AG04450 (cell line): ENCODE measurements around the gene SFRP5. TPM values are rescaled to one million over a fixed set of nuclear protein-coding genes. Genes with fewer than 3 reads are reported as not detected.

Experiments used
- CTCF ChIA-PET: fragments of 300-600, 350-600 bp; formaldehyde crosslinking; extraction: SDS; loops from one replicate; lab custom pipeline; 2022; ENCODE audit warnings: antibody characterized with exemption, inconsistent platforms; lab: Charles Lee
- POLR2A ChIA-PET: fragments of 350-600 bp; formaldehyde crosslinking; extraction: SDS; loops from one replicate; lab custom pipeline; 2021; ENCODE audit warnings: antibody characterized with exemption, inconsistent platforms; lab: Yijun Ruan, JAX
- DNase-seq: peaks from one replicate; pipeline ENCODE4 v3.0.0-alpha.2; 2011; ENCODE audit warnings: low read depth, low spot score
- H3K27ac ChIP-seq: one replicate; pipeline ENCODE4 v1.5.1; 2012; ENCODE audit warnings: low read depth, low read length, control low read depth
- H3K27me3 ChIP-seq: one replicate; pipeline ENCODE4 v1.6.0; 2012; ENCODE audit warnings: low read length; ENCODE audit not compliant: control insufficient read depth, insufficient read depth
- H3K4me3 ChIP-seq: 2 replicates; pipeline ENCODE4 v1.5.1; 2011; ENCODE audit warnings: mild to moderate bottlenecking, low read depth, low read length, control low read depth
- H3K9me3 ChIP-seq: 2 replicates; pipeline ENCODE4 v1.5.1; 2012; ENCODE audit warnings: low read length; ENCODE audit not compliant: control insufficient read depth, insufficient read depth
- polyA plus RNA-seq: library from polyadenylated mRNA; depleted of rRNA; stranded (reverse); fragments of >200 nt; gene quantifications from 2 replicates; pipeline ENCODE4 v1.2.3, GENCODE V29; 2011
- TF ChIP-seq, protein P1 (sequence below): IDR thresholded peaks from 2 replicates; pipeline ENCODE4 v1.5.1; 2011; ENCODE audit warnings: low read depth, low read length, control low read depth, inconsistent platforms

The SFRP5 gene
- polyA plus RNA-seq, 1 experiment = not detected

DNA sequence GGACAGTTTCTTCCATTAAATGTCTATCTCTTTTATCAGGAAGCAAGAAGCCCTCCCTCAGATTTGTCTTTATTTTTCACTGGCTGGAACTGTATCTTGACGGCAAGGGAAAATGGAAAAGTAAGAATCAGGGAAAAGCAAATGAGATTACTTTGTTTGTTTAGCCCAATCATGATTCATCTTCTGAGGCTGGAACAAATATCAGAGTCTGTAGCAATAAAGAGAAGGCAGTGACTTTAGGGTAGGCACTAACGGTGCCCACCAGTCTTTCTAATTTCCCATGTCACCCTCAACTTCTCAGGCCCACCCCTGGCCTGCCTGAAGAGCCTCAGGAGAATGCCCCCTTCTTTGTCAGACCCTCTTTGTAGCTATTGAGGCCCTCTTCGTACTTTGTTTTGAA, 41.5 kb upstream of the SFRP5 start:
- ChIA-PET POLR2A (no interaction called here), CTCF (no interaction called here)
- DNase-seq = no peak
- Histone ChIP-seq H3K27ac (no peak overlapping the region), H3K9me3 (no peaks in the 10 kb centered on the region), H3K27me3 (peaks cover 18% of the 10 kb centered on the region), H3K4me3 (no peak overlapping the region)
- TF ChIP-seq, protein P1, sequence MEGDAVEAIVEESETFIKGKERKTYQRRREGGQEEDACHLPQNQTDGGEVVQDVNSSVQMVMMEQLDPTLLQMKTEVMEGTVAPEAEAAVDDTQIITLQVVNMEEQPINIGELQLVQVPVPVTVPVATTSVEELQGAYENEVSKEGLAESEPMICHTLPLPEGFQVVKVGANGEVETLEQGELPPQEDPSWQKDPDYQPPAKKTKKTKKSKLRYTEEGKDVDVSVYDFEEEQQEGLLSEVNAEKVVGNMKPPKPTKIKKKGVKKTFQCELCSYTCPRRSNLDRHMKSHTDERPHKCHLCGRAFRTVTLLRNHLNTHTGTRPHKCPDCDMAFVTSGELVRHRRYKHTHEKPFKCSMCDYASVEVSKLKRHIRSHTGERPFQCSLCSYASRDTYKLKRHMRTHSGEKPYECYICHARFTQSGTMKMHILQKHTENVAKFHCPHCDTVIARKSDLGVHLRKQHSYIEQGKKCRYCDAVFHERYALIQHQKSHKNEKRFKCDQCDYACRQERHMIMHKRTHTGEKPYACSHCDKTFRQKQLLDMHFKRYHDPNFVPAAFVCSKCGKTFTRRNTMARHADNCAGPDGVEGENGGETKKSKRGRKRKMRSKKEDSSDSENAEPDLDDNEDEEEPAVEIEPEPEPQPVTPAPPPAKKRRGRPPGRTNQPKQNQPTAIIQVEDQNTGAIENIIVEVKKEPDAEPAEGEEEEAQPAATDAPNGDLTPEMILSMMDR = no peak

DNA sequence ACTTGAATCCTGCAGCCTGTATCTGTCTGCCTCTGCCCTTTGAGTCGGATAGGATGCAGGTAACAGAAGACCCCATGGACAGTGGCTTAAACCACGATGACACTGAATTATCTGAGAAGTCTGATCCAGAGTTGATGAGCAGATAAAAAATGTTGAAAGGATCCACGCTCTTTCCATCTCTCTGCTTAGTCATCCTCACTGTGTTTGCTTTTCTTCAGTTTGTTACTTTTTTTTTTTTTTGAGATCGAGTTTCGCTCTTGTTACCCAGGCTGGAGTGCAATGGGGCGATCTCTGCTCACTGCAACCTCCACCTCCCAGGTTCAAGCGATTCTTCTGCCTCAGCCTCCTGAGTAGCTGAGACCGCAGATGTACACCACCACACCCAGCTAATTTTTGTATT, 40.9 kb upstream of the SFRP5 start:
- CTCF ChIA-PET = interaction anchor here (1.1 kb wide), 1 partner anchor 21 kb away, joined by 4 read pairs; no protein-coding TSS in a partner anchor
- POLR2A ChIA-PET = no interaction called here

DNA sequence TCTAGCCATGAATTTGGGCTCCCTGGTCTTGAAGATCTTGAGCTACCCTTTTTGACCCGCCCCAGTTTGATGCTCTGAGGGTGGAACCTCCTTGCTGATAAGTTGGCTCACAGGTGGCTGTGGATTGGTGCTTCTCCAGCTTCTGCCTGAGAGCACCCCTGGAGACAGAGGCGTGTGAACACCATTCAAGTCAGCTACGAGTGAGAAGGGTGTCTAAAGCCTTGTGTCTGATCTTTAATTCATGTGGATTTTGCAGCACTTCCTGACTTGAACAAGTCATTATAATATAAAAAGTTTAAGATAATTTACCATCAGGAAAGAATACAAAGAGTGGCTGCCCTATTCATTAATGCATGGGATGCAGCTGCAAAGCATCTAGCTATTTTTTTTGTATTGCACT, 40.2 kb upstream of the SFRP5 start:
- TF ChIP-seq, protein P1 = no peak
- H3K27ac ChIP-seq = no peak overlapping the region
- no peak overlapping the region for H3K4me3 ChIP-seq
- ChIA-PET CTCF (interaction anchor here (1.1 kb wide), 1 partner anchor 20 kb away, joined by 4 read pairs; no protein-coding TSS in a partner anchor), POLR2A (no interaction called here)
- H3K9me3 ChIP-seq = no peaks in the 10 kb centered on the region
- H3K27me3 ChIP-seq = peaks cover 13% of the 10 kb centered on the region
- no peak for DNase-seq

More for the DNA sequence above, 40.9 kb upstream of the SFRP5 start:
- TF ChIP-seq, protein P1 = no peak
- no peak for DNase-seq
- Histone ChIP-seq H3K27me3 (peaks cover 16% of the 10 kb centered on the region), H3K4me3 (no peak overlapping the region), H3K9me3 (no peaks in the 10 kb centered on the region), H3K27ac (no peak overlapping the region)

DNA sequence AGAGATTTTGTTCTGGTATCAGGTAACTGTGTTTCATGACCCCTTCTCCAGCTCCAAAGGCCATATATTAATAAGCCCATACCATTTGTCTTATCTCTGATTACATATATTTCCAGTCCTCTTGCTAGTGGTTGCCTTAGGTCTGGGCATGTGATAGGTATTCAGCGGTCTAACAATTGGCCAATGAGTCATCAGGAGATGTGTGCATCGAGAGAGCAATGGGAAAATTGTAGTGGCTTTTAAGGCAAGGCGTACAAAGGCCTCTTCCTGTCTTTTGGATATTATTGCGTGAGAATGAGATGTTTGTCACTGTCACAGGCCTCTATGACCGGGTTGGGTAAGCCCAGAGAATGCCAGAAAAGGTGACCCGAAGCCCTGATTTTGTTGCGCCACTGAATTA, 38.6 kb upstream of the SFRP5 start:
- CTCF ChIA-PET = no interaction called here
- H3K27ac ChIP-seq = no peak overlapping the region
- DNase-seq = no peak
- H3K4me3 ChIP-seq = no peak overlapping the region
- POLR2A ChIA-PET = no interaction called here
- peaks cover 7% of the 10 kb centered on the region for H3K27me3 ChIP-seq
- no peaks in the 10 kb centered on the region for H3K9me3 ChIP-seq
- TF ChIP-seq, protein P1 = no peak

DNA sequence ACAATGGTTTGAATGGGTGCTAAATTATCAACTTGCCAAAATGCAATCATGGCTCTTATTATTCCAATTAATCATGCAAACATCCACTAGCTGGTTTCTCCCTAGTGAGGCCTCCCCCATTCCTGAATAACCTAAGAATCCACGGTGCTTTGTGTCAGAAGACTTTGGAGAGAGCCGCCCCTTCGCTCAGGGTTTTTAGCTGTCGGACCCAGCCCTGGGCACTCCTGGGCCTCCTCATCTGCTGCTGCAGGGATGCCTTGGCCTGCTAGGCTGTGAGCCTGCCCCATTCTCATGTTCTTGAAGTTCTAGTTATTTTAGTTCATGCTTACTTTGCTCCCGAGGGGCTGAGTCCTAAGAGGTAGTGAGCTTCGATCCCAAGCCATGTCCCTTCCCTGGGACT, 34.1 kb upstream of the SFRP5 start:
- DNase-seq = no peak
- Histone ChIP-seq H3K9me3 (no peaks in the 10 kb centered on the region), H3K4me3 (no peak overlapping the region), H3K27me3 (peaks cover 5% of the 10 kb centered on the region), H3K27ac (no peak overlapping the region)
- CTCF ChIA-PET = interaction anchor here (1.3 to 1.9 kb wide), 2 partner anchors 14 to 15 kb away, joined by 3 to 5 read pairs; no protein-coding TSS in a partner anchor
- POLR2A ChIA-PET = no interaction called here
- TF ChIP-seq, protein P1 = no peak
